Measurements from ENCODE around the gene TFR2. TPM values are rescaled to one million over a fixed set of nuclear protein-coding genes. Genes with fewer than 3 reads are reported as not detected.
A peak's percentile ranks its signal among the peaks of the same experiment; 100 is the strongest.

Gene TFR2
- total and polyA plus RNA-seq, 9 of the 15 experiments (the other 6 are each of a cell fraction or from before 2014, with no cell fraction given), result 3.8 to 123 (median 51.1) TPM

GRCh38 chr7:100685049-100685605 is 43.8 kb upstream of the TFR2 start:
- H3K27me3 ChIP-seq (ENCODE audit: control insufficient read depth in 2 of 2, insufficient read depth in 2 of 2, low read length in 2 of 2), result no peaks in the 10 kb centered on the region
- POLR2A ChIA-PET, result interaction anchor here (0.9 to 1.9 kb wide), 2 partner anchors 9 to 51 kb away, joined by 4 to 6 read pairs; partner anchors contain the start of gene GIGYF1
- WGBS (ENCODE audit: insufficient coverage, low coverage, missing lambda C conversion rate), result 94% methylated on average over 18 of the region's 18 CpGs
- DNase-seq (ENCODE audit: extremely low read depth in 1 of 4, low spot score in 3 of 4), result peak in 1 of 4 experiments; percentile 8
- no peak for FAIRE-seq
- H3K9me1 ChIP-seq (ENCODE audit: control insufficient read depth, insufficient read depth, low read length), result no peaks in the 10 kb centered on the region
- intact Hi-C loops (cut with micrococcal nuclease), result no loop called here
- H3K9ac ChIP-seq (ENCODE audit: insufficient read depth in 1 of 2, low read depth in 2 of 2, low read length in 2 of 2), result 0 out of 4 replicates have a peak overlapping the region, but pooled peaks of 1 of the 2 experiments have one; percentile 33
- H3K4me1 ChIP-seq (replicated peaks in 1 of 2; ENCODE audit: control insufficient read depth in 2 of 2, insufficient read depth in 2 of 2, low read length in 2 of 2), result peaks cover 4 to 79% of the 10 kb centered on the region in 2 experiments; a peak in 4 of 5 replicates
- in situ Hi-C loops (cut with MboI), result no loop called here
- CTCF ChIA-PET (ENCODE audit: low intra/inter-chr PET ratio), result no interaction called here
- H4K20me1 ChIP-seq (replicated peaks; ENCODE audit: control insufficient read depth, insufficient read depth, low read length), result peaks cover 24% of the 10 kb centered on the region
- H2AFZ ChIP-seq (ENCODE audit: low read depth, low read length), result no peak overlapping the region
- no peaks in the 10 kb centered on the region for H3K9me3 ChIP-seq (replicated peaks; ENCODE audit: control insufficient read depth, insufficient read depth, low read depth, low read length)
- H3K4me3 ChIP-seq, result no peak overlapping the region
- H3K79me2 ChIP-seq (ENCODE audit: control insufficient read depth, insufficient read depth, low read length), result peaks cover 21% of the 10 kb centered on the region
- H3K27ac ChIP-seq (ENCODE audit: extremely low read depth, low read depth, low read length), result no peak overlapping the region
- no TSS peak for BruUV-seq (replicated peaks)
- no peak overlapping the region for H3K4me2 ChIP-seq (ENCODE audit: insufficient read depth, low read length)
- ATAC-seq, result no peak
- TF ChIP-seq SUPT5H (IDR thresholded peaks at IDR 0.05), result 0 out of 2 replicates have a peak, but pooled peaks have one; percentile 24
- peak; percentile 36; the same call in 1 of the 2 replicates for TF ChIP-seq POLR2G (IDR thresholded peaks at IDR 0.05; ENCODE audit: low read depth, low read length)
- no peak for TF ChIP-seq CHD2 (IDR thresholded peaks at IDR 0.05; ENCODE audit: low read depth, low read length)
- H3K36me3 ChIP-seq (ENCODE audit: control insufficient read depth, insufficient read depth, low read length), result peaks cover 100% of the 10 kb centered on the region; the same call in 2 of the 3 replicates

DNA sequence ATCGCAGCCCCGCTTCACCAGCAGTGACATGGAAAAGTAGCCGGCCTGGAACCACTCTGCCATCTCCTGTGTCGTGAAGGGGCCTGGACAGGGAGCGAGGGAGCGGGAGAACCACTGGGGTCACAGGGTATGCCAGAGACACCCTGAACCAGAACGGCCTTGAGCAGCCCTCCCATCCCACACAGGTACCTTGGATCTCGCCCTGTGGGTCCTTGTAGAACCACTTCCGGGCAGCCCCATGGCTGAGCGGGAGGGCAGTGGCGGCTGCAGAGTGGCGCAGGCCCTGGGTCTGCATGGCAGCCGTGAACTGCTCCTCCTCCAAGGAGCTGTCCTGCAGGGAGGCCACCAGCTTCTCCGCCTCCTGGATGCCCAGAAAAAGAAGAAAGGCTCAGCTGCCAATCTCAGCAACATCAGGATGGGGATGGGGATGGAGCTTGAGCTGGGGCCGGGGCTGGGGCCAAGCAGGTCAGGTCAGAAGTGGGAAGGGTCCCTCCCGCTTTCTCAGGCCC is 43.2 kb upstream of the TFR2 start:
- Histone ChIP-seq H3K4me3 (no peak overlapping the region), H3K9ac (ENCODE audit: insufficient read depth in 1 of 2, low read depth in 2 of 2, low read length in 2 of 2) (0 out of 4 replicates have a peak overlapping the region, but pooled peaks of 1 of the 2 experiments have one; percentile 6), H4K20me1 (replicated peaks; ENCODE audit: control insufficient read depth, insufficient read depth, low read length) (peaks cover 23% of the 10 kb centered on the region), H3K36me3 (ENCODE audit: control insufficient read depth, insufficient read depth, low read length) (peaks cover 100% of the 10 kb centered on the region; the same call in 2 of the 3 replicates), H3K79me2 (ENCODE audit: control insufficient read depth, insufficient read depth, low read length) (peaks cover 15% of the 10 kb centered on the region), H3K9me1 (ENCODE audit: control insufficient read depth, insufficient read depth, low read length) (no peaks in the 10 kb centered on the region), H3K9me3 (replicated peaks; ENCODE audit: control insufficient read depth, insufficient read depth, low read depth, low read length) (no peaks in the 10 kb centered on the region), H2AFZ (ENCODE audit: low read depth, low read length) (no peak overlapping the region), H3K27me3 (ENCODE audit: control insufficient read depth in 2 of 2, insufficient read depth in 2 of 2, low read length in 2 of 2) (no peaks in the 10 kb centered on the region), H3K4me2 (ENCODE audit: insufficient read depth, low read length) (no peak overlapping the region), H3K27ac (ENCODE audit: extremely low read depth, low read depth, low read length) (no peak overlapping the region), H3K4me1 (replicated peaks in 1 of 2; ENCODE audit: control insufficient read depth in 2 of 2, insufficient read depth in 2 of 2, low read length in 2 of 2) (peaks cover 4 to 79% of the 10 kb centered on the region in 2 experiments; a peak in 4 of 5 replicates)
- ChIA-PET POLR2A (interaction anchor here (0.6 to 1.9 kb wide), 4 partner anchors 9 to 81 kb away, joined by 3 to 6 read pairs (median 4); partner anchors contain the start of gene GIGYF1), CTCF (ENCODE audit: low intra/inter-chr PET ratio) (no interaction called here)
- ATAC-seq (no peak), DNase-seq (ENCODE audit: extremely low read depth in 1 of 4, low spot score in 3 of 4) (peak in 1 of 4 experiments; percentile 10), FAIRE-seq (no peak)
- 98% methylated on average over 16 of the region's 16 CpGs for WGBS (ENCODE audit: insufficient coverage, low coverage, missing lambda C conversion rate)
- intact Hi-C loops (cut with micrococcal nuclease), result no loop called here
- BruUV-seq (replicated peaks), result no TSS peak
- TF ChIP-seq LARP7 (IDR thresholded peaks at IDR 0.05), result no peak
- peak; percentile 2; the same call in 1 of the 2 replicates for TF ChIP-seq POLR2G (IDR thresholded peaks at IDR 0.05; ENCODE audit: low read depth, low read length)
- no peak for TF ChIP-seq EGR1 (conservative IDR thresholded peaks at IDR 0.05)
- TF ChIP-seq RUNX1 (IDR thresholded peaks at IDR 0.05; ENCODE audit: low read depth), result no peak
- no peak for TF ChIP-seq RFX1 (IDR thresholded peaks at IDR 0.05)
- peak; percentile 60 for TF ChIP-seq RBFOX2 (IDR thresholded peaks at IDR 0.05; ENCODE audit: low read depth, low read length)
- in situ Hi-C loops (cut with MboI), result no loop called here

Measured in K562 (cell line).